GM19099 (cell line): ENCODE results near the gene E2F3.

Experiments used
- POLR2A ChIP-seq: IDR thresholded peaks from 3 replicates; pipeline ENCODE4 v1.6.1; 2011; ENCODE audit warnings: low read depth; ENCODE audit not compliant: insufficient read length; ENCODE audit errors: extremely low read depth

Gene E2F3

GRCh38 chr6:20468209-20468608, 66.5 kb downstream of the E2F3 start:
- no peak for TF ChIP-seq POLR2A

GRCh38 chr6:20472748-20473147, 71.1 kb downstream of the E2F3 start:
- TF ChIP-seq POLR2A: no peak

- no peak for TF ChIP-seq POLR2A
These were observed 71.8 kb downstream of the E2F3 start for GRCh38 chr6:20473518-20473917.

GRCh38 chr6:20474874-20475542, 73.3 kb downstream of the E2F3 start:
- no peak for TF ChIP-seq POLR2A

- no peak for TF ChIP-seq POLR2A
These were observed 74.9 kb downstream of the E2F3 start for GRCh38 chr6:20476501-20477043.

- no peak for TF ChIP-seq POLR2A
These were observed 75.8 kb downstream of the E2F3 start for GRCh38 chr6:20477485-20477884.

- TF ChIP-seq POLR2A: no peak
These were observed 77.4 kb downstream of the E2F3 start for GRCh38 chr6:20479060-20479459.

- no peak for TF ChIP-seq POLR2A
These were observed 77.8 kb downstream of the E2F3 start for GRCh38 chr6:20479526-20479925.

- no peak for TF ChIP-seq POLR2A
These were observed 79.6 kb downstream of the E2F3 start for GRCh38 chr6:20481281-20481680.

- no peak for TF ChIP-seq POLR2A
These were observed 82.3 kb downstream of the E2F3 start for GRCh38 chr6:20483887-20484497.

GRCh38 chr6:20486641-20487040, 85.0 kb downstream of the E2F3 start:
- TF ChIP-seq POLR2A: no peak

GRCh38 chr6:20487669-20488375, 86.1 kb downstream of the E2F3 start:
- no peak for TF ChIP-seq POLR2A

GRCh38 chr6:20490591-20490990, 88.9 kb downstream of the E2F3 start:
- TF ChIP-seq POLR2A: no peak

GRCh38 chr6:20492099-20492498, 90.4 kb downstream of the E2F3 start:
- no peak for TF ChIP-seq POLR2A

- TF ChIP-seq POLR2A: no peak
These were observed 95.7 kb downstream of the E2F3 start for GRCh38 chr6:20497216-20498040.
